Activated CD4-positive, alpha-beta T cell treated with anti-CD3 and anti-CD28 coated beads, Interleukin-2, amount 10 ng/mL, durations not matched to agents 7 days and 5 days (primary cell): ENCODE results near the gene ARID1B. TPM values are rescaled to one million over a fixed set of nuclear protein-coding genes. Genes with fewer than 3 reads are reported as not detected.

Source experiments
- CTCF ChIA-PET: fragments of 350-600 bp; sonication (Branson Sonifier 250); formaldehyde crosslinking; loops from one replicate; lab custom pipeline; 2021; ENCODE audit warnings: antibody characterized with exemption; lab: Charles Lee
- POLR2A ChIA-PET: fragments of 350-600 bp; sonication (Branson Sonifier 250); formaldehyde crosslinking; loops from one replicate; lab custom pipeline; 2021; ENCODE audit warnings: antibody characterized with exemption; lab: Charles Lee
- DNase-seq: peaks from one replicate; pipeline ENCODE4 v3.0.0-alpha.2; 2020
- H3K27ac Mint-ChIP-seq: one replicate; pipeline ENCODE4 v1.8.0; 2021; ENCODE audit warnings: mild to moderate bottlenecking, moderate library complexity, mixed read lengths
- H3K27me3 Mint-ChIP-seq: one replicate; pipeline ENCODE4 v1.8.0; 2021; ENCODE audit warnings: mixed read lengths
- H3K36me3 Mint-ChIP-seq: one replicate; pipeline ENCODE4 v1.8.0; 2021; ENCODE audit warnings: low read depth, mixed read lengths
- H3K4me1 Mint-ChIP-seq: one replicate; pipeline ENCODE4 v1.8.0; 2021; ENCODE audit warnings: mixed read lengths
- H3K4me3 Mint-ChIP-seq: one replicate; pipeline ENCODE4 v1.8.0; 2021; ENCODE audit warnings: mild to moderate bottlenecking, moderate library complexity, mixed read lengths
- H3K9me3 Mint-ChIP-seq: one replicate; pipeline ENCODE4 v1.8.0; 2021; ENCODE audit warnings: mixed read lengths
- total RNA-seq, 2 experiments: library from RNA; stranded (reverse); gene quantifications; one replicate each; pipeline ENCODE4 v1.2.3, GENCODE V29; 2021

Gene ARID1B
- total RNA-seq, 2 experiments from 2014 or later: 76.8 to 89.6 TPM

GRCh38 chr6:157020398-157020797, 243.2 kb downstream of the ARID1B start:
- H3K27me3 Mint-ChIP-seq: no peaks in the 10 kb centered on the region
- POLR2A ChIA-PET: interaction anchor here (2.4 kb wide), 1 partner anchor 240 kb away, joined by 7 read pairs; no protein-coding TSS in a partner anchor
- peak overlapping the region; percentile 89 for H3K4me3 Mint-ChIP-seq
- H3K9me3 Mint-ChIP-seq: peaks cover 5% of the 10 kb centered on the region
- H3K4me1 Mint-ChIP-seq: peaks cover 56% of the 10 kb centered on the region
- peaks cover 5% of the 10 kb centered on the region for H3K36me3 Mint-ChIP-seq
- peak overlapping the region; percentile 100 for H3K27ac Mint-ChIP-seq
- CTCF ChIA-PET: interaction anchor here (1.2 kb wide), 1 partner anchor 19 kb away, joined by 3 read pairs; no protein-coding TSS in a partner anchor
- no peak for DNase-seq

GRCh38 chr6:157020881-157021343, 243.7 kb downstream of the ARID1B start:
- ChIA-PET POLR2A (interaction anchor here (2.4 kb wide), 1 partner anchor 241 kb away, joined by 7 read pairs; no protein-coding TSS in a partner anchor), CTCF (interaction anchor here (0.6 to 1.2 kb wide), 2 partner anchors 20 to 76 kb away, joined by 3 to 5 read pairs; no protein-coding TSS in a partner anchor)
- H3K27me3 Mint-ChIP-seq: no peaks in the 10 kb centered on the region
- peaks cover 58% of the 10 kb centered on the region for H3K4me1 Mint-ChIP-seq
- peak; percentile 63 for DNase-seq
- peaks cover 8% of the 10 kb centered on the region for H3K36me3 Mint-ChIP-seq
- H3K27ac Mint-ChIP-seq: peak overlapping the region; percentile 100
- H3K9me3 Mint-ChIP-seq: peaks cover 6% of the 10 kb centered on the region
- H3K4me3 Mint-ChIP-seq: peak overlapping the region; percentile 89

- H3K9me3 Mint-ChIP-seq: peaks cover 6% of the 10 kb centered on the region
- peak; percentile 90 for DNase-seq
- POLR2A ChIA-PET: interaction anchor here (2.4 kb wide), 1 partner anchor 241 kb away, joined by 7 read pairs; no protein-coding TSS in a partner anchor
These were observed 244.3 kb downstream of the ARID1B start for GRCh38 chr6:157021344-157021992.

GRCh38 chr6:157021993-157022740, 245.0 kb downstream of the ARID1B start:
- H3K27ac Mint-ChIP-seq: peak overlapping the region; percentile 100
- H3K9me3 Mint-ChIP-seq: peaks cover 6% of the 10 kb centered on the region
- ChIA-PET POLR2A (interaction anchor here (2.4 kb wide), 1 partner anchor 242 kb away, joined by 7 read pairs; no protein-coding TSS in a partner anchor), CTCF (interaction anchor here (0.6 kb wide), 2 partner anchors 7 to 10 kb away, joined by 3 read pairs; no protein-coding TSS in a partner anchor)
- H3K4me3 Mint-ChIP-seq: peak overlapping the region; percentile 89
- DNase-seq: peak; percentile 78
- H3K4me1 Mint-ChIP-seq: peaks cover 54% of the 10 kb centered on the region
- peaks cover 8% of the 10 kb centered on the region for H3K36me3 Mint-ChIP-seq
- H3K27me3 Mint-ChIP-seq: no peaks in the 10 kb centered on the region

More at GRCh38 chr6:157021344-157021992, 244.3 kb downstream of the ARID1B start:
- H3K27me3 Mint-ChIP-seq: no peaks in the 10 kb centered on the region
- peaks cover 58% of the 10 kb centered on the region for H3K4me1 Mint-ChIP-seq
- peaks cover 8% of the 10 kb centered on the region for H3K36me3 Mint-ChIP-seq
- H3K27ac Mint-ChIP-seq: peak overlapping the region; percentile 100
- CTCF ChIA-PET: interaction anchor here (0.6 kb wide), 2 partner anchors 8 to 77 kb away, joined by 3 to 5 read pairs; no protein-coding TSS in a partner anchor
- H3K4me3 Mint-ChIP-seq: peak overlapping the region; percentile 89

DNA sequence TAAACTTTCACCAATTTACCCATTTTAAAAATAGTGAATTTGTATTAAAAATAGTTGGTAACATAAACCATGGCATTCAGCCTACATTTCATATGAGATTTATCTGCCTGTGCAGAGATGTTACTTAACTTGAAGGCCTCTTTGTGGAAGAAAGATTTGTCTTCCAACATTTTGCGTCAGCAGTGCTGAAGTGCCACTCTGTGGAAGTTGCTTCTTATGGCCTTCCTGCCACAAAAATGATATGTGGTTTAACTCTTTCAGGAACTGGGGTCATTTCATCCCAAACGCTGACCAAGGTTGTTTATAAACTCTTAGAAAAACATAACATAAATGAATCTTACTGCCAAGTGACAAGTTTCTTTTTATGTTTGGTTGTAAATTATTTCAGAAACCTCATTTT, 246.8 kb downstream of the ARID1B start:
- Mint-ChIP-seq H3K9me3 (peaks cover 6% of the 10 kb centered on the region), H3K36me3 (peaks cover 8% of the 10 kb centered on the region), H3K4me1 (peaks cover 41% of the 10 kb centered on the region), H3K27me3 (no peaks in the 10 kb centered on the region), H3K27ac (no peak overlapping the region), H3K4me3 (no peak overlapping the region)
- ChIA-PET CTCF (interaction anchor here (1.7 kb wide), 1 partner anchor 11 kb away, joined by 4 read pairs; no protein-coding TSS in a partner anchor), POLR2A (no interaction called here)
- no peak for DNase-seq

DNA sequence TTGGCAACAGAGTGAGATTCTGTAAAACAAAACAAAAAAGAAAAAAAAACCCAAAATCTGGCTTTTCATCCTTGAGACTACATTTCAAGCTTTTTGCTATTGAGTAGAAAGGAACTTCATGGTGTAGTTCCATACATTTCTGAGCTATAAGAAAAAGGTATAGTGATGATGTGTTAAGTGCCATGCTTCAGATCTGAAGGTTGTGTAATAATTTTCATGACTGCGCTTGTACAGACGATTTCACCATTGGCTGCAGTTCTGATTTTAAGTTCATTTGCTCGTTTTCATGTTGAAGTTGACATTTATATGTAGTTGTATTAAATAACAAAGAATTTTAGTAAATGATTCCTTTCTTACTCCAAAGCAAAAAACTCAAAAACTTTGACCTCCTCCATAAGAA, 247.6 kb downstream of the ARID1B start:
- Mint-ChIP-seq H3K27me3 (no peaks in the 10 kb centered on the region), H3K4me3 (no peak overlapping the region), H3K9me3 (peaks cover 6% of the 10 kb centered on the region), H3K4me1 (peaks cover 36% of the 10 kb centered on the region), H3K27ac (no peak overlapping the region), H3K36me3 (peaks cover 12% of the 10 kb centered on the region)
- ChIA-PET POLR2A (no interaction called here), CTCF (interaction anchor here (1.7 kb wide), 1 partner anchor 10 kb away, joined by 4 read pairs; no protein-coding TSS in a partner anchor)
- no peak for DNase-seq

DNA sequence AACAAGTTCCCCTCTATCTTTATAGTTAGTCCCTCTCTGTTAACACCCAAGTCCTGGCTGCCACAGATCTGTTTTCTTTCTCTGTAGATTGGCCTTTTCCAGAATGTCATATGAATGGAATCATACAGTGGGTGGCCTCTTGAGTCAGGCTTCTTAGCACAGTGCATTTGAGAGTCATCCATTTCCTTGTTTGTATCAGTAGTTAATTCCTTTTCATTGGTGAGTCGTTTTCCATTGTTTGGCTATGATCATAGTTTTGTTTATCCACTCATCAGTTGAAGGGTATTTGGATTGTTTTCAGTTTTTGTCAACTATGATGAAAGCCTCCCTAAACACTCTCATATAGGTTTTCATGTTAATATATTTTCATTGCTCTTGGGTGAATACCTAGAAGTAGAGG, 248.3 kb downstream of the ARID1B start:
- peaks cover 6% of the 10 kb centered on the region for H3K9me3 Mint-ChIP-seq
- ChIA-PET CTCF (no interaction called here), POLR2A (no interaction called here)
- H3K27ac Mint-ChIP-seq: no peak overlapping the region
- H3K27me3 Mint-ChIP-seq: no peaks in the 10 kb centered on the region
- H3K4me1 Mint-ChIP-seq: peaks cover 36% of the 10 kb centered on the region
- no peak overlapping the region for H3K4me3 Mint-ChIP-seq
- DNase-seq: no peak
- peaks cover 12% of the 10 kb centered on the region for H3K36me3 Mint-ChIP-seq

DNA sequence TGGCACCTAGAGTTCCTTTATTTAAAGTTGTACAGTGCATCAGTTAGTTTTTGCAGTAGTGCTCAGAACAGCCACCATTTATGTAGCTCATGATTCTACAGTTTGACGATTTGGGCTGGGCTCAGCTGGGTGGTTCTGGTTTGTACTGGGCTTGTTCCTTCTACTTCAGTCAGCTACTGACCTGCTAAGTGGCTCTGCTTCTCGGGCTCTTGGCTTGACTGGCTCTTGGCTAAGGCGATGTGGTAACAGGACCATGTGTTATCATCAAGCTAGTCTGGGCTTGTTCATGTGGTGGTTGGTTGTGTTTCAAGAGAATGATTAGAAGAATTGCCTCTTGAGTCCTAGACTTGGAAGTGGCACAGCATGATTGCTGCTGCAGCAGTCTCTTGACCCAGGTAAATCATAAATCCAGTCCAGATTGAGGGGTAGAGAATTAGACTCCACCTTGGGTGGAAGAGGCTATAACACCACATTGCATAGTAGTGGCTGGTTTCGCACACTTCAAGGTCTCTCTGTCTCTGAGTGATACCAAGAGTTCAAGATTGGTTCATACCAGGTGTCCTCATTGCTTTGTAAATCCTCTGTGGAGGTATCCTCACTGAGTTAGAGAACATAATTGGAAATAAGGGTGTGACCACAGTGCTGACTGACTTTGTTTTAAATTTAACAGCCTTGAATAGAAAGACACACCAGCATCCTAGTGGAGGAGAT, 253.0 kb downstream of the ARID1B start:
- H3K27me3 Mint-ChIP-seq: no peaks in the 10 kb centered on the region
- POLR2A ChIA-PET: no interaction called here
- H3K4me1 Mint-ChIP-seq: peaks cover 29% of the 10 kb centered on the region
- H3K36me3 Mint-ChIP-seq: peaks cover 10% of the 10 kb centered on the region
- no peak overlapping the region for H3K4me3 Mint-ChIP-seq
- peaks cover 4% of the 10 kb centered on the region for H3K9me3 Mint-ChIP-seq
- H3K27ac Mint-ChIP-seq: no peak overlapping the region
- CTCF ChIA-PET: interaction anchor here (0.9 kb wide), 1 partner anchor 8 kb away, joined by 3 read pairs; no protein-coding TSS in a partner anchor
- no peak for DNase-seq

DNA sequence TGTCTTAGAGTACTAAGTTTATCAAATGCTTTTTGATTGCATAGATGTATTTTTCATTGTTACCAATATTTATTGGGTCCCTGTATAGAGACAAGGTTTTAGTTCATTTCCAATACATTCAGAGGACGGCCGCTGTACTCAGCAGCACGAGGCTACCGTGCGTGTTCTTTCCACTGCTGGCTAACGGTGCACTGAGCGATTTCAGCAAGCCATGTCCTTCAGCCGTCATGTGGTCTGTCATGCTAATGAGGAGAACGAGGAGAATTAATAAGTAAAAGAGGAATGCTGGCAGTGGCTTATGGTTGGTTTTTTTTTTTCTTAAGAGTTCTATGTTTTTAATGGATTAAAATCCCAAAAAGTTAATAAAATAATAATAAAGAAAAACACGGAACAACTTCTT, 253.6 kb downstream of the ARID1B start:
- Mint-ChIP-seq H3K36me3 (peaks cover 4% of the 10 kb centered on the region), H3K9me3 (no peaks in the 10 kb centered on the region), H3K4me3 (no peak overlapping the region), H3K27me3 (no peaks in the 10 kb centered on the region), H3K4me1 (peaks cover 26% of the 10 kb centered on the region), H3K27ac (no peak overlapping the region)
- ChIA-PET CTCF (no interaction called here), POLR2A (no interaction called here)
- no peak for DNase-seq

DNA sequence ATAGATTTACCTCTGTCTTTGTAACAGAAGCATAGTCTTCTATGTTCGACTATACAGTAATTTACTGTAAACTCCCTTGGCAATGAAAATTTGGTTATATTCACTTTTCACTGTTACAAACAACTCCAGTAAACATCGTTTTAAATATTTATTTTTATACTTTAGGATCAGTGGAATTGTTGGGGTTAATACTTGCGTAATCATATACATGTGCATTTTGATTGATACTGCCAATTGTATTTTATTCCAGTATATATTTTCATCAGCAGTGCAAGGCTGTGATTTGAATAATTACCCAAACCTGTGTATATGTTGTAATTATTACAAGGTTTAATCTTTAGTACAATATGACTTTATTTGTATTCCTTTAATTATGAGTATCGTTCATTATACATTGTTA, 255.7 kb downstream of the ARID1B start:
- CTCF ChIA-PET: interaction anchor here (1.0 kb wide), 1 partner anchor 11 kb away, joined by 3 read pairs; no protein-coding TSS in a partner anchor
- Mint-ChIP-seq H3K9me3 (no peaks in the 10 kb centered on the region), H3K36me3 (peaks cover 4% of the 10 kb centered on the region), H3K4me3 (peak overlapping the region; percentile 78), H3K27me3 (no peaks in the 10 kb centered on the region), H3K27ac (no peak overlapping the region), H3K4me1 (peaks cover 26% of the 10 kb centered on the region)
- POLR2A ChIA-PET: no interaction called here
- DNase-seq: no peak

GRCh38 chr6:157033428-157034140, 256.4 kb downstream of the ARID1B start:
- Mint-ChIP-seq H3K4me3 (peak overlapping the region; percentile 78), H3K36me3 (peaks cover 4% of the 10 kb centered on the region), H3K4me1 (peaks cover 26% of the 10 kb centered on the region), H3K27ac (peak overlapping the region; percentile 73), H3K27me3 (no peaks in the 10 kb centered on the region), H3K9me3 (no peaks in the 10 kb centered on the region)
- ChIA-PET POLR2A (interaction anchor here (1.2 kb wide), 1 partner anchor 21 kb away, joined by 3 read pairs; no protein-coding TSS in a partner anchor), CTCF (interaction anchor here (0.8 to 1.5 kb wide), 4 partner anchors 10 to 1811 kb away, joined by 3 to 5 read pairs (median 4); no protein-coding TSS in a partner anchor)
- no peak for DNase-seq
